GM19238 (cell line): ENCODE results near the gene ACTL10.
"Not testable (repeated sequence)": the region's sequence is repeated elsewhere in the genome, so short reads cannot be mapped to it uniquely, and the experiment has no call there.

ENCODE experiments used
- DNase-seq: peaks from one replicate; pipeline ENCODE4 v3.0.0; 2011; ENCODE audit warnings: low spot score; ENCODE audit not compliant: insufficient read length

The ACTL10 gene

DNA sequence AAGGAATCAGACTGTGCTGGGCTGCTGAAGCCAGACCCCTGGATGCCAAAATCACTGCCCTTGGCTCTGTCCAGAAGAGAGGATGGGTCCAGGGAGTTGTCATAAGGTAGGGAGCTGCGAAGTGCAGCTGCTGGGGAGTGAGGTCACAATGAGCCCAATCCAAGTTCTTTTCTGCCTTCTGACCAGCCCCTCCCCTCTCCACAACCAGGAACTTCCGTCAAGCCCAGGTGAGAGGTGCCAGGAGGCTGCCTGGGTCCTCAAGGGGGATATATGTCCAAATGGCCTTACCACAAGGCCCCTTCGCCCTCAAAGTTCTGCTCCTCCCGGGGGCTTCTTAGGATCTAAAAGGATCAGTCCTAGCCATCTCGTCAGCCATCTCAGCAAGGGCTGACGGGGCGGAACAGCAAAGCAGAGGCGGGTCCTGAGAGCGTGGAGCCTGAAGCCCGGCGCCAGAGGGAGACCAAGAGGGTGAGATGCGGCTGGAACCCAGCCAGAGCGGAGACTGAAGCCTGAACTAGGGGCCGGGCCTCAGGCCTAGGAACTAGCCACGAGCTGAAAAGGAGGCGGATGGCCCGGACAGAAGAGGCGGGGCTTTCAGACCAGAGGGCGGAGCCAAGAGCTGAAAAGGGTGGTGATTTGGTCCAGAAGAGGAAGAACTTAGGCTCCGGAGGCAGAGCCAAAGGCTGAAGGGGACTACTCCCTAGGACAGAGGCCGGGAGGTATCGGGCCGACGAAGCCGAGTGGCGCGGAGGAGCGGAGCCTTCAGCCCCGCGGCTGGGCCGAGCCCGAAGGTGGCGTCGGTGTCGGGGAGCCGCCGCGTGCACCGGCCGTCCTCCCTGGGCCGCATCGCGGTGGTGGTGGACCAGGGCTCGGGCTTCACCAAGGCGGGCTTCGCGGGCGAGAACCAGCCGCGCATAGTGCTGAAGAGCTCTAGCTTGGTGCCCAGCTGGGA lies at the start of gene ACTL10:
Gene ACTL10, plus strand, starts transcription at position 651 of the 952 bp plus-strand sequence. CDS start 555 bp downstream, outside the sequence.
- DNase-seq: peak; percentile 97

- DNase-seq: no peak
These were observed 44.9 kb upstream of the ACTL10 start for GRCh38 chr20:33621717-33622400.

DNA sequence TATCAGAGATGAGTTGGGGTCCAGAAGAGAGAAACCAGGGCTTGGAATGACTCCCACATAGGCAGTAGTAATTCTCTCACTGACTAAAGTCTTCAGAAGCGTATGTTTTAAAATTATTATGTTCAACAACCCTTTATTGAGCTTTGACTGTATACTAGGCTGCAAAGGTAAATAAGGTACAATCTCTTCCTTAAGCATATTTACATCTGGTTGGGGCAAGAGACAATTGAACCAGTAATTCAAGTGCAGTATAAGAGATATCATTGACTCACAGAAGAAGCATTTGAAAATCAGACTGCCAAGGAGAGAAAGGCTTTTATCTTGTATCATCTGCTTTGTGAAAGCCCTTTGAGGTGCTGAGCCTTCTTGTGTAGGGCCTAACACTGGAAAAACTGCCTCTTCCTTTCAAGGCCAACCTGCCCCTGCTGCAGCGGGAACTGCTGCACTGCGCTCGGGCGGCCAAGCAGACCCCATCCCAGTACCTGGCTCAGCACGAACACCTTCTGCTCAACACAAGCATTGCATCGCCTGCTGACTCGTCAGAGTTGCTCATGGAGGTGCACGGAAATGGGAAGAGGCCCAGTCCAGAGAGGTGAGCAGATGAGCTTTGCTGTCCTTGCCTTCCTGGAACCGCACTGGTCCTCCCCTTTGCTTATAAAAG lies 43.9 kb upstream of the ACTL10 start:
- no peak for DNase-seq

DNA sequence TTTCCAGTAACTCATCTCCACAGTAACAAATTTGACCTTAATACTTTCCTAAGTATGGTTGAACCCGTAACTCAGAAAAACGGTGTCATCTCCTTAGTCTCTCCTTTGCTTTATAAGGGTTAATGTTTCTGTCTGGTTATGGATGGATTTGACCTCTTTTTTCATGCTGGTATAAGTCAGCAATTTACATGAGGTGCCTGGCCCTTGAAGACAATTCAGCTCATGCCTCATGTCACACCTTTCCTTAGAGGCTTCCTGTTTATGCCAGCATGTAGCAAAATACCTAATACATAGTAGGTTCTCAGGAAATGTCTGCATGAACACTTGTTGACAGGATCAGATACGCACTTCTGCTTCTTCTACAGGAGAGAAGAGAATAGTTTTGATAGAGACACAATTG lies 42.3 kb upstream of the ACTL10 start:
- DNase-seq: no peak

DNA sequence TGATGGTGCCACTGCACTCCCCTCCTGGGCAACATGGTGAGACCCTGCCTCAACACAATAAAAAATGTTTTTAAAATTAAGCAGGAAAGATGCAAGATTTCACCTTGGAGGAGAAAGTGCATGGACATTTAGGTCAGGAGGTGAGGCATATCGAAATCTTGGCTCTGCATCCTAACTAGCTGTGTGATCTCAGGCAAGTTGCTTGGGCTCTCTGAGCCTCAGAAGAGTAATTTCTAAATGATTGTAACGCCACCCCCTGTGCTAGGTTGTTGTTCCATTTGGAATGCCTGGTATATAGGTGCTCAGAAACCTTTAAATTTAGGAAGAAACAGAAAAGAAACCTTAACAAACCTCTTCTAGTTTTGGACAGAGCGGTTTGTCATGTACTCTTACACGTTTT lies 40.6 kb upstream of the ACTL10 start:
- no peak for DNase-seq

DNA sequence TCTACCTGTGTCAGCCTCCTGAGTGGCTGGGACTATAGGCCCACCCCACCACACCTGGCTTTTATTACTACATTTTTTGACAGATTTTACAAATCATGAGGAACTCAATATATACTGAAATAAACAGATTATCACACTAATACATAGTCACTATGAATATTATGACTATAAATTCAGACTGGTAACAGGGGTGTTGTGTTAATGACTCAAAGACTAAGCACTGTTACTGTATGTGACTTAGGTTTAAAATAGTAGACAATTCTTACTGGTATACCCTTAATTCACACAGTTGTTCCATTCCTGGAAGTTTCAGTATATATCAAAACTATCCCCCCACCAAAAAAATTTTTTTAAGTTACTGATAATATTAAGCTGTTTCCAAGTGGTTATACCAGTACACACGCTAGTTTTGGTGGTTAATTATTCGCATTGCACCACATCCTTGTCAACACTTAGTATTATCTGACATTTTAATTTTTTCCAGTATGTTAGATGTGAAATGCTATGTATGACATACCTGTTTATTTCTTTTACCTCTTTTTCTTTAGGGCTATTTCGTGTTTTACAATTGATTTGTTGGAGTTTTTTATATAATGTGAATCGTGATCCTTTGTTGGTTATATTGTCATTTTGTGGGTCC lies 39.0 kb upstream of the ACTL10 start:
- no peak for DNase-seq

- no peak for DNase-seq
These were observed 37.2 kb upstream of the ACTL10 start for GRCh38 chr20:33629533-33629932.

GRCh38 chr20:33629979-33630378 lies 36.8 kb upstream of the ACTL10 start:
- DNase-seq: no peak

- DNase-seq: no peak
These were observed 36.2 kb upstream of the ACTL10 start for GRCh38 chr20:33630507-33630906.

- not testable (repeated sequence) for DNase-seq
These were observed 34.8 kb upstream of the ACTL10 start for GRCh38 chr20:33631910-33632309.

- DNase-seq: no peak
These were observed 31.4 kb upstream of the ACTL10 start for GRCh38 chr20:33635341-33635740.

- no peak for DNase-seq
These were observed 30.0 kb upstream of the ACTL10 start for GRCh38 chr20:33636776-33637175.

DNA sequence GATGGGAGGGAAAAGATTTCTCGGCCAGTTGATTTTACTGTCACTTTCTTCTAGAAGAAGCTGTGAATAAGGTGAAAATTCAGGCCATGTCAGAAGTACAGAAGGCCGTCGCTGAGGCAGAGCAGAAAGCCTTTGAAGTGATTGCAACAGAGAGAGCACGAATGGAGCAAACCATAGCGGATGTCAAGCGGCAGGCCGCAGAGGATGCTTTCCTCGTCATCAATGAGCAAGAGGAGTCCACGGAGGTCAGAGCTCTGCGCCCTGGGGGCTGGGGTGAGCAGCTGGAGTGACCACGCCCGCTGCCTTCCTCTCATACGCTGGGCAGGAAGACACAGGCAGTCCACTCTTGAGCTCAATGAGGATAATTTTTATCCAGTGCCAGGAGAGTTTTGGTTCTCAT lies 26.5 kb upstream of the ACTL10 start:
- no peak for DNase-seq

DNA sequence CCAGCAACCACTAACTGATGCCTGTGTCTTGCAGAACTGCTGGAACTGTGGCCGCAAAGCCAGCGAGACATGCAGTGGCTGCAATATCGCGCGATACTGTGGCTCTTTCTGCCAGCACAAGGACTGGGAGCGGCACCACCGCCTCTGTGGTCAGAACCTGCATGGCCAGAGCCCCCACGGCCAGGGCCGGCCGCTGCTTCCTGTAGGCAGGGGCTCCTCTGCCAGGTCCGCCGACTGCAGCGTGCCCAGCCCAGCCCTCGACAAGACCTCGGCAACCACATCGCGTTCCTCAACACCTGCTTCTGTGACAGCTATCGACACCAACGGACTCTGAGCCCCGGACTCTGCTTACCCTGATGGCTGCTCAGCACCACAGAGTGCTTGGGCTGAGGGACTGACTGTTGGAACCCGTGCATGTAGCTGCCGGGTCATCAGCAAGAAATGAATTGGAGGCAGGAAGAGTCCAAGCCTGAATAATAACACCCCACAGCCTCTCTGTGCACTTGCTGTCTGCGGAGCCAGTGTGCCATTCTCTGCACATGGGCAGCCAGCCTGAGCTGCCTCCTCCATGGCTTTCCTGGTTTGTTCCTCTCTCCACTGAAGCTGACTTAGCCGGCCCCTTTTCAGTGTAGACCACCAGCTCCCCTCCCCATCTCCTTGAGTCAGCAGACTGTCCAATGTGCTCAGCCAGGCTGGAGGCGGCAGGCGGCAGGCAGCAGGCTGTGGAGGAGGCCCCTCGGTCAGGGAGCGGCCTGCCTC lies 22.3 kb upstream of the ACTL10 start:
- no peak for DNase-seq

GRCh38 chr20:33645072-33645358 lies 21.7 kb upstream of the ACTL10 start:
- DNase-seq: no peak

- no peak for DNase-seq
These were observed 21.3 kb upstream of the ACTL10 start for GRCh38 chr20:33645396-33645795.

GRCh38 chr20:33646191-33646590 lies 20.6 kb upstream of the ACTL10 start:
- DNase-seq: no peak

- not testable (repeated sequence) for DNase-seq
These were observed 19.7 kb upstream of the ACTL10 start for GRCh38 chr20:33646959-33647602.

DNA sequence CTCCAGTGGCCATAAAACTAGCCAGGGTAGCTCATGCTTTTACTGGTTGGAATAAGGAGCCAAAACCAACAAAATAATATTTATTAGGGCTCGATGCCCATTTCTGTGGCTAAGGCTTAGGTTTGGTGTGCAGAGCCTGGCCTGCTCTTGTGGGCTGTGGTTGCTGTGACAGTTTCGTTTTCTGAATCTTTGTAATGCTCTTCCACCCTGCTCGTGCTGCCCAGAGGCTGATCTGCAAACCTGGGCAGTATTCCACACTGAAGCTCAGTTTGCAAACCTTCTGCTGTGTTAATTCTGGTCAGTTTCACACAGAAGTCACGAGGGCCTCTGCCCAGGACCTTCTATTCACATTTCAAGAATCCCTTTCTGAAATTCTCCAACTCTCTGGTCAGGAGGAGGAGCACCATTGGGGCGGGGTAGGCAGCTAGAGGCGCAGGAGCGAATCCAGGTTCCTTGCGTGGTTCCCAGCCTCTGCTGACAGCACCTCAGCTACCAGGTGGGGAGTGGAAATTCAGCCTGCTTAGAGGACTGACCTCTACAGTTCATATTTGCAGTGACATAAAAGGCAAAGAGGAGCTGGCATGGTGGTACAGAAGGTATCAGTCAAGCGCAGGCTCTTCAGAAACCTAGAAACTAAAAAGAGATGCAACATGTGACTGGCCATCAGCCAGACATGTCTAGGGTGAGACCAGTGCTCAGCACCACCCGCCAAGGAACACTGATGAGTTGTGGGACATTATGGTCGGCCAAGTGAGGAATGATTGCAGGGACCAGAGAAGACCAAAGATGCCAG lies 18.9 kb upstream of the ACTL10 start:
- peak; percentile 64 for DNase-seq
